ENCODE measurements around the gene PPP2R2C.

PPP2R2C gene

GRCh38 chr4:6494431-6495295 is 22.2 kb upstream of the PPP2R2C start:
- no peak for DNase-seq (ENCODE audit: low read depth in 2 of 2)

- DNase-seq (ENCODE audit: low read depth in 2 of 2) = no peak
Observed at GRCh38 chr4:6493658-6494304, 21.4 kb upstream of the PPP2R2C start.

GRCh38 chr4:6492861-6493657 is 20.6 kb upstream of the PPP2R2C start:
- DNase-seq (ENCODE audit: low read depth in 2 of 2) = no peak

- no peak for DNase-seq (ENCODE audit: low read depth in 2 of 2)
Observed at GRCh38 chr4:6492027-6492590, 19.7 kb upstream of the PPP2R2C start.

- DNase-seq (ENCODE audit: low read depth in 2 of 2) = no peak
Observed at GRCh38 chr4:6491235-6491634, 18.8 kb upstream of the PPP2R2C start.

GRCh38 chr4:6489927-6490326 is 17.5 kb upstream of the PPP2R2C start:
- DNase-seq (ENCODE audit: low read depth in 2 of 2) = no peak

GRCh38 chr4:6487466-6487865 is 15.1 kb upstream of the PPP2R2C start:
- DNase-seq (ENCODE audit: low read depth in 2 of 2) = no peak

GRCh38 chr4:6480534-6481088 is 8.2 kb upstream of the PPP2R2C start:
- no peak for DNase-seq (ENCODE audit: low read depth in 2 of 2)

GRCh38 chr4:6478546-6479220 is 6.3 kb upstream of the PPP2R2C start:
- DNase-seq (ENCODE audit: low read depth in 2 of 2) = no peak

GRCh38 chr4:6476893-6477292 is 4.5 kb upstream of the PPP2R2C start:
- DNase-seq (ENCODE audit: low read depth in 2 of 2) = no peak

GRCh38 chr4:6475492-6476020 is 3.1 kb upstream of the PPP2R2C start:
- DNase-seq (ENCODE audit: low read depth in 2 of 2) = no peak

GRCh38 chr4:6474705-6475457 is 2.5 kb upstream of the PPP2R2C start:
- no peak for DNase-seq (ENCODE audit: low read depth in 2 of 2)

GRCh38 chr4:6474053-6474568 is 1.7 kb upstream of the PPP2R2C start:
- DNase-seq (ENCODE audit: low read depth in 2 of 2) = no peak

- no peak for DNase-seq (ENCODE audit: low read depth in 2 of 2)
Observed at GRCh38 chr4:6473264-6474052, 1.0 kb upstream of the PPP2R2C start.

GRCh38 chr4:6472008-6472386 is 417 bp downstream of the PPP2R2C start:
- no peak for DNase-seq (ENCODE audit: low read depth in 2 of 2)

- DNase-seq (ENCODE audit: low read depth in 2 of 2) = no peak
Observed at GRCh38 chr4:6471307-6472007, 957 bp downstream of the PPP2R2C start.

- DNase-seq (ENCODE audit: low read depth in 2 of 2) = no peak
Observed at GRCh38 chr4:6470502-6471306, 1.7 kb downstream of the PPP2R2C start.

All from activated CD8-positive, alpha-beta memory T cell treated with anti-CD3 and anti-CD28 coated beads for 4 hours (primary cell).